Measurements from ENCODE around the gene NOTO. TPM values are rescaled to one million over a fixed set of nuclear protein-coding genes. Genes with fewer than 3 reads are reported as not detected.

Gene NOTO
- total and polyA plus RNA-seq, 4 experiments from 2014 or later = not detected

- H3K4me3 ChIP-seq (ENCODE audit: low read length in 2 of 2) = no peak overlapping the region
- Mint-ChIP-seq H3K27me3 (no peaks in the 10 kb centered on the region), H3K4me3 (no peak overlapping the region), H3K36me3 (peaks cover 20 to 27% of the 10 kb centered on the region in 2 donors), H3K4me1 (peaks cover 1 to 21% (median 5%) of the 10 kb centered on the region in 4 donors), H3K27ac (peak overlapping the region in 5 of 7 donors; percentile 11 to 76 (median 62)), H3K9me3 (peaks cover 0 to 2% (median 0%) of the 10 kb centered on the region in 8 donors)
- no peaks in the 10 kb centered on the region for H3K27me3 ChIP-seq (ENCODE audit: insufficient read depth, low read length)
- no peak overlapping the region for H3K27ac ChIP-seq (ENCODE audit: low read depth, low read length)
- H3K36me3 ChIP-seq (ENCODE audit: insufficient read depth, low read length) = peaks cover 20% of the 10 kb centered on the region
- DNase-seq = no peak
- intact Hi-C loops (cut with micrococcal nuclease) = no loop called here
- ChIA-PET POLR2A (ENCODE audit: partially characterized antibody) (interaction anchor here (1.2 kb wide), 1 partner anchor 22 kb away, joined by 3 read pairs; the partner anchor contains the start of gene CCT7), CTCF (ENCODE audit: partially characterized antibody) (interaction anchor here (3.6 kb wide), 1 partner anchor 33 kb away, joined by 13 read pairs; no protein-coding TSS in a partner anchor)
- peaks cover 8% of the 10 kb centered on the region for H3K4me1 ChIP-seq (ENCODE audit: insufficient read depth, low read length)
- H3K9me3 ChIP-seq (ENCODE audit: control insufficient read depth in 1 of 2, low read length in 2 of 2) = no peaks in the 10 kb centered on the region
These were observed 53.7 kb downstream of the NOTO start for GRCh38 chr2:73255907-73256617.

- intact Hi-C loops (cut with micrococcal nuclease) = no loop called here
- Mint-ChIP-seq H3K9me3 (peaks cover 0 to 2% (median 0%) of the 10 kb centered on the region in 8 donors), H3K36me3 (peaks cover 18 to 27% of the 10 kb centered on the region in 2 donors), H3K4me1 (peaks cover 1 to 21% (median 5%) of the 10 kb centered on the region in 4 donors), H3K4me3 (no peak overlapping the region), H3K27me3 (no peaks in the 10 kb centered on the region), H3K27ac (peak overlapping the region in 5 of 7 donors; percentile 10 to 76 (median 64))
- no peak for DNase-seq
- H3K4me1 ChIP-seq (ENCODE audit: insufficient read depth, low read length) = peaks cover 8% of the 10 kb centered on the region
- ChIA-PET POLR2A (ENCODE audit: partially characterized antibody) (interaction anchor here (0.6 to 1.2 kb wide), 3 partner anchors 23 to 607 kb away, joined by 3 read pairs; partner anchors contain the start of genes ALMS1 and CCT7), CTCF (ENCODE audit: partially characterized antibody) (interaction anchor here (1.1 to 3.6 kb wide), 2 partner anchors 18 to 33 kb away, joined by 3 to 13 read pairs; no protein-coding TSS in a partner anchor)
- no peak overlapping the region for H3K27ac ChIP-seq (ENCODE audit: low read depth, low read length)
- H3K27me3 ChIP-seq (ENCODE audit: insufficient read depth, low read length) = no peaks in the 10 kb centered on the region
- H3K4me3 ChIP-seq (ENCODE audit: low read length in 2 of 2) = no peak overlapping the region
- H3K9me3 ChIP-seq (ENCODE audit: control insufficient read depth in 1 of 2, low read length in 2 of 2) = no peaks in the 10 kb centered on the region
- peaks cover 15% of the 10 kb centered on the region for H3K36me3 ChIP-seq (ENCODE audit: insufficient read depth, low read length)
These were observed 54.2 kb downstream of the NOTO start for GRCh38 chr2:73256618-73256922.

DNA sequence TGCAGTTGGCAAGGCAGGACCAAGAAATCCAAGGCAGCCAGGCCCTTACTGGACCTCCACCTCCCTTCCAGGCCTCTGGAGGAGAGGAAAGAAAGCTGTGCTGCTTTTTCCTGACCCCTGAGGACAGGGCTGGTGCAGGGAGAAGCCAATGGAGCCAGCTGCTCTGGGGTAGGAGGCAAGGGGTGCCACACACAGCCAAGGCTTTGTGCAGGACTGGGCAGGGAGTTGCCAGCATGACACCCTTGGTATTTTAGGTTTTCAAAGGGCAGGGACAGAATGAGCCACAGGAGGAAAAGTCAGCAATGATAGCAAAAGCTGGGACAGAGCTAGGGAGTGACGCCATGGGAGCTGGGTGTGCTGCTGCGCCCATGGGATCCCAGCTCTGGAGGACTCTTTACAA, 54.6 kb downstream of the NOTO start:
- ChIA-PET CTCF (ENCODE audit: partially characterized antibody) (interaction anchor here (1.1 to 3.6 kb wide), 2 partner anchors 18 to 32 kb away, joined by 3 to 13 read pairs; no protein-coding TSS in a partner anchor), POLR2A (ENCODE audit: partially characterized antibody) (interaction anchor here (0.6 to 1.8 kb wide), 4 partner anchors 11 to 606 kb away, joined by 3 to 8 read pairs (median 3); partner anchors contain the start of genes ALMS1 and CCT7)

DNA sequence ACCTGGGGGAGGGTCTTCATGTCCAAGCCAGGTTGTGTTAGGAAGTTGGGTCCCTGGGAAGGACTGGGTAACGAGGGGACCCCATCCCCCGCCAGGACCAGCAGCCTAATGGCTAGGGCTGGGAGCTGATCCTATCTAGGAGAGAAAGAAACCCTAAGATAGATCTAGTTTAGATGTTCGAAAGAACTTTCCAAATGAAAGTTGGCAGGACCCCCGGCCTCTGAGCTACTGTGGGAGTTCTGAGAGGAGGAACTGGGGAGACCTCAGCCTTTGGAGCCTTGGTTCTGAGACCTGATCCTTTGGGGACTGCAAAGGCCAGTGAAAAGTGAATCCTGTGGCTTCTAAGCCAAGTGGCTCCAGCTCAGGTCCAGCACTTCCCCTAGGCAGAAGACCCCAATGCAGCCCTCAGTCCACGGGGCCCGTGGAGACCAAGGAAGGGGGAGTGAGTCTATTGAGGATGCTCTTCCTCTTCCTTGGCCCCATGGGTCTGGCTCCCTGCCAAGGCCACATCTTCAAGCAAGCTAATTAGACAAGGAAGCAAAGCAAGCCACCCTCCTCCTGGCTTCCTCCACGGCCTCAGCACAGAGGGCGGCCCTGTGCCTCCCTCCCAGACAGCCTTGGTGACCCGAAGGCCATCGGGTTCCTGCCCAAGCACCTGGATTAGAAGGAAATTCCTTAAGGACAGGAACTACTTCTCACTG, 55.2 kb downstream of the NOTO start:
- H3K36me3 Mint-ChIP-seq = peaks cover 13 to 20% of the 10 kb centered on the region in 2 donors

More for the DNA sequence above, 54.6 kb downstream of the NOTO start:
- no peak for DNase-seq
- Histone ChIP-seq H3K27me3 (ENCODE audit: insufficient read depth, low read length) (no peaks in the 10 kb centered on the region), H3K36me3 (ENCODE audit: insufficient read depth, low read length) (peaks cover 11% of the 10 kb centered on the region), H3K4me1 (ENCODE audit: insufficient read depth, low read length) (peaks cover 8% of the 10 kb centered on the region), H3K9me3 (ENCODE audit: control insufficient read depth in 1 of 2, low read length in 2 of 2) (no peaks in the 10 kb centered on the region), H3K4me3 (ENCODE audit: low read length in 2 of 2) (no peak overlapping the region), H3K27ac (ENCODE audit: low read depth, low read length) (no peak overlapping the region)
- intact Hi-C loops (cut with micrococcal nuclease) = no loop called here
- peak overlapping the region in 4 of 7 donors; percentile 51 to 76 (median 70) for H3K27ac Mint-ChIP-seq
- no peaks in the 10 kb centered on the region for H3K27me3 Mint-ChIP-seq
- peaks cover 1 to 21% (median 5%) of the 10 kb centered on the region in 4 donors for H3K4me1 Mint-ChIP-seq
- H3K36me3 Mint-ChIP-seq = peaks cover 17 to 26% of the 10 kb centered on the region in 2 donors
- peaks cover 0 to 2% (median 0%) of the 10 kb centered on the region in 8 donors for H3K9me3 Mint-ChIP-seq
- no peak overlapping the region for H3K4me3 Mint-ChIP-seq

GRCh38 chr2:73258186-73258912, 56.0 kb downstream of the NOTO start:
- intact Hi-C loops (cut with micrococcal nuclease) = no loop called here
- ChIA-PET POLR2A (ENCODE audit: partially characterized antibody) (interaction anchor here (1.8 kb wide), 1 partner anchor 10 kb away, joined by 8 read pairs; no protein-coding TSS in a partner anchor), CTCF (ENCODE audit: partially characterized antibody) (interaction anchor here (3.6 kb wide), 1 partner anchor 31 kb away, joined by 13 read pairs; no protein-coding TSS in a partner anchor)
- peaks cover 1 to 21% (median 5%) of the 10 kb centered on the region in 4 donors for H3K4me1 Mint-ChIP-seq
- no peaks in the 10 kb centered on the region for H3K27me3 Mint-ChIP-seq
- DNase-seq = no peak
- peak overlapping the region in 2 of 7 donors; percentile 22 to 57 for H3K27ac Mint-ChIP-seq
- H3K4me1 ChIP-seq (ENCODE audit: insufficient read depth, low read length) = peaks cover 8% of the 10 kb centered on the region
- peaks cover 0 to 2% (median 0%) of the 10 kb centered on the region in 8 donors for H3K9me3 Mint-ChIP-seq
- no peak overlapping the region for H3K4me3 Mint-ChIP-seq
- H3K27ac ChIP-seq (ENCODE audit: low read depth, low read length) = no peak overlapping the region
- H3K4me3 ChIP-seq (ENCODE audit: low read length in 2 of 2) = no peak overlapping the region
- no peaks in the 10 kb centered on the region for H3K9me3 ChIP-seq (ENCODE audit: control insufficient read depth in 1 of 2, low read length in 2 of 2)
- H3K27me3 ChIP-seq (ENCODE audit: insufficient read depth, low read length) = no peaks in the 10 kb centered on the region
- peaks cover 6 to 15% of the 10 kb centered on the region in 2 donors for H3K36me3 Mint-ChIP-seq
- peaks cover 1% of the 10 kb centered on the region for H3K36me3 ChIP-seq (ENCODE audit: insufficient read depth, low read length)

More for the DNA sequence above, 55.2 kb downstream of the NOTO start:
- POLR2A ChIA-PET (ENCODE audit: partially characterized antibody) = interaction anchor here (1.0 to 1.8 kb wide), 3 partner anchors 10 to 128 kb away, joined by 3 to 8 read pairs (median 3); partner anchors contain the start of genes ALMS1 and CCT7
- H3K27me3 ChIP-seq (ENCODE audit: insufficient read depth, low read length) = no peaks in the 10 kb centered on the region
- peaks cover 7% of the 10 kb centered on the region for H3K36me3 ChIP-seq (ENCODE audit: insufficient read depth, low read length)
- CTCF ChIA-PET (ENCODE audit: partially characterized antibody) = interaction anchor here (1.1 to 3.6 kb wide), 2 partner anchors 19 to 32 kb away, joined by 3 to 13 read pairs; no protein-coding TSS in a partner anchor
- H3K4me3 ChIP-seq (ENCODE audit: low read length in 2 of 2) = no peak overlapping the region
- H3K27ac Mint-ChIP-seq = peak overlapping the region in 4 of 7 donors; percentile 22 to 75 (median 62)
- H3K27ac ChIP-seq (ENCODE audit: low read depth, low read length) = no peak overlapping the region
- no peak overlapping the region for H3K4me3 Mint-ChIP-seq
- DNase-seq = peak in 3 of 5 donors; percentile 21 to 36 (median 24)
- no peaks in the 10 kb centered on the region for H3K27me3 Mint-ChIP-seq
- peaks cover 1 to 21% (median 5%) of the 10 kb centered on the region in 4 donors for H3K4me1 Mint-ChIP-seq
- peaks cover 0 to 2% (median 0%) of the 10 kb centered on the region in 8 donors for H3K9me3 Mint-ChIP-seq
- intact Hi-C loops (cut with micrococcal nuclease) = no loop called here
- no peaks in the 10 kb centered on the region for H3K9me3 ChIP-seq (ENCODE audit: control insufficient read depth in 1 of 2, low read length in 2 of 2)
- peaks cover 8% of the 10 kb centered on the region for H3K4me1 ChIP-seq (ENCODE audit: insufficient read depth, low read length)

- intact Hi-C loops (cut with micrococcal nuclease) = no loop called here
- ChIA-PET CTCF (ENCODE audit: partially characterized antibody) (interaction anchor here (3.6 kb wide), 1 partner anchor 30 kb away, joined by 13 read pairs; no protein-coding TSS in a partner anchor), POLR2A (ENCODE audit: partially characterized antibody) (interaction anchor here (1.8 kb wide), 1 partner anchor 9 kb away, joined by 8 read pairs; no protein-coding TSS in a partner anchor)
- peaks cover 2 to 13% of the 10 kb centered on the region in 2 donors for H3K36me3 Mint-ChIP-seq
- peaks cover 0 to 2% (median 0%) of the 10 kb centered on the region in 8 donors for H3K9me3 Mint-ChIP-seq
- Histone ChIP-seq H3K36me3 (ENCODE audit: insufficient read depth, low read length) (no peaks in the 10 kb centered on the region), H3K27ac (ENCODE audit: low read depth, low read length) (no peak overlapping the region), H3K4me1 (ENCODE audit: insufficient read depth, low read length) (peaks cover 8% of the 10 kb centered on the region), H3K4me3 (ENCODE audit: low read length in 2 of 2) (no peak overlapping the region), H3K9me3 (ENCODE audit: control insufficient read depth in 1 of 2, low read length in 2 of 2) (no peaks in the 10 kb centered on the region), H3K27me3 (ENCODE audit: insufficient read depth, low read length) (no peaks in the 10 kb centered on the region)
- no peaks in the 10 kb centered on the region for H3K27me3 Mint-ChIP-seq
- no peak for DNase-seq
- no peak overlapping the region for H3K27ac Mint-ChIP-seq
- H3K4me1 Mint-ChIP-seq = peaks cover 1 to 21% (median 5%) of the 10 kb centered on the region in 4 donors
- no peak overlapping the region for H3K4me3 Mint-ChIP-seq
These were observed 56.5 kb downstream of the NOTO start for GRCh38 chr2:73258913-73259215.

Measured in CD4-positive, alpha-beta memory T cell (primary cell).